HG03064 (cell line): ENCODE measurements around the gene URB1.
"Not testable (repeated sequence)": the region's sequence is repeated elsewhere in the genome, so short reads cannot be mapped to it uniquely, and the experiment has no call there.

Source experiments
- ATAC-seq: cut with Tn5 transposase; IDR thresholded peaks from one replicate; pipeline ENCODE4 v1.9.1; 2021; ENCODE audit warnings: low read depth; ENCODE audit not compliant: unreplicated experiment

Gene URB1

DNA sequence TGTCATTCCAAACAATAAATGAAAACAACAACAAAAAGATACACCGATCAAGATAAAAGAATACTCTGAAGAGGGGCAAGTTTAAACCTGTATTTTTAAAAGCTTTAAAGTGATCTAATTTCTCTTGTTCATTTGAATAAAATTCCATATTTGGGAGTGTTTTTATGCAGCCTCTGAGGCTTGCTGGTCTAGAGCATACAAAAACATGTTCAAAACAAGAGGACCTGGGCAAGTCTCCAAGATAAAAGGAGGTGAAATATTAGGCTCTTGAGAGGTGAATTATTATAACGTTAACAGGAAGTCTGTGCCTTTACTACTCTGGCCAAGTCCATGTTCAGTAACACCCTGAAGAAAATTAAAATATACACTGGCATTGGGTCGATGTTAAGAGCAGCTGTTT, 20.1 kb downstream of the URB1 start:
- no peak for ATAC-seq

GRCh38 chr21:32371913-32372314, 20.9 kb downstream of the URB1 start:
- ATAC-seq = no peak

DNA sequence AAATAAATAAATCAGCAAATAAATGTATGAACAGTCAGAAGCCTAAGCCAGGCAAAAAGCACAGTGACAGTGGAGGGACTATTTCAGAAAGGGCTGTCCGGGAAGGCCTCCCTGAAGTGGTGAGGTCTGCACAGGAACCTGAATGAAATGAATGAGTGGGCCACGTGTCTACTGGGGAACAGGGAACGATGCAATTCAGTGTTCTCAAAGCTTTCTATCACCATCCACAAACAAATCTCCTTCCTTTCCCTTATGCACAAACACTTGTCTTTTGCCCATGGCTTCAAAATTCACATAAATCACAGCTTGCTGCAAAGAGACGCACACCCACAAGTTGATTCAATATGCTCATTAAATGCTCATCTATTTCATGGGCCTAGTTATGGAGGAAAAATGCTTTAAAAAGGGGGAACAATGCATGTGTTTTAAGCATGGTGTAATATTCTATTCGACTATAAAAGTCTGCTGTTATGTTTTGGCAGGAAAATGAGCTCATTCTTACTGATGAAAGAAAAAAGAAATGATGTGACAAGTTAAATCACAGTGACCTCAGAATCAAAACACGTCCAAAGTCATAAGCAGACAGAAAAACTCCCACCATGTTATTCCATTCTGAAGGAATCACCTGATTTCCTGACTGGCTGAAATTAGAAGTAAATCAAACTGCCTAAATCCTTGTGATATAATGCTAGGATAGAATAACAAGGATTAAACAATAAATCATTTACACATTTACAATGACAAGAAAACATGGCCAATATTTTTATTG, 21.6 kb downstream of the URB1 start:
- no peak for ATAC-seq

GRCh38 chr21:32368961-32369360, 23.9 kb downstream of the URB1 start:
- ATAC-seq = not testable (repeated sequence)

DNA sequence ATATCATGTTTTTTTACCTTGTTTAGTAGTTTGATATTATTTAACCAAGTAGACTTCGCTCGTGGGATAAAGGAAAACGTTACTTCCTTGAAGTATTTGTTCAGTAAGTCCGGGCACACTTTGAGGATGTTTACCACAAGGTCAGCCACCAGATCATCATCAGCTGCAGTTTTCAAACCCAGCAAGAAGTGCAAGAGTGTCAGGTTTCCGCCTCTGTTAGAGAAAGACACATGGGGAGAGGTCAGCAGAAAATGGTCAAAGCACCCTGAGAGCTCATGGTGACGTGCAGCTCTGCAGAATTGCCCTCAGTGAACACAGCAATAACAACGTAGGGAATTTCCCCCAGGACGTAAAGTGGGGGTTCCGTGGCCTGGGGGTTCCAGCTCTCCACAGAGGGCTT, 24.4 kb downstream of the URB1 start:
- no peak for ATAC-seq

- no peak for ATAC-seq
Observed at GRCh38 chr21:32367158-32367557, 25.7 kb downstream of the URB1 start.

- no peak for ATAC-seq
Observed at GRCh38 chr21:32366191-32366590, 26.6 kb downstream of the URB1 start.

GRCh38 chr21:32364796-32365195, 28.0 kb downstream of the URB1 start:
- no peak for ATAC-seq

DNA sequence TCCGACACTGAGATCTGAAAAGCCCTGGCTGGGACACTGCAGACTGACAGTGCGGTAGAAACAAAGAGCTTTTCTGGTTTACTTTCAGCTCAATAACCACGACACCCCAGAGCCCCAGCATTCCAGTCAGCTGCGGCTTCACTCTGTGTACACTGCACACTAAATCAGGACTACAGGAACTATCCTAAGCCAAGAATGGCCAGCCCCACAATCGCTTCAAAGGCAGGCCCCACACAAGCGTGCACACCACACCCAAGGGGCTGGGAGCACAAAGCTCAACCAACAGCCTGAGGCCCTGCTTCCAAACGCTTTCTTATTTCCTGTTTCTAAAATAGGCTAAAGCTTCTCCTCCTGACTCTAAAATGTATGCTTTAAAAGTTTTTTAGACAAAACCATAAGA, 28.4 kb downstream of the URB1 start:
- no peak for ATAC-seq

DNA sequence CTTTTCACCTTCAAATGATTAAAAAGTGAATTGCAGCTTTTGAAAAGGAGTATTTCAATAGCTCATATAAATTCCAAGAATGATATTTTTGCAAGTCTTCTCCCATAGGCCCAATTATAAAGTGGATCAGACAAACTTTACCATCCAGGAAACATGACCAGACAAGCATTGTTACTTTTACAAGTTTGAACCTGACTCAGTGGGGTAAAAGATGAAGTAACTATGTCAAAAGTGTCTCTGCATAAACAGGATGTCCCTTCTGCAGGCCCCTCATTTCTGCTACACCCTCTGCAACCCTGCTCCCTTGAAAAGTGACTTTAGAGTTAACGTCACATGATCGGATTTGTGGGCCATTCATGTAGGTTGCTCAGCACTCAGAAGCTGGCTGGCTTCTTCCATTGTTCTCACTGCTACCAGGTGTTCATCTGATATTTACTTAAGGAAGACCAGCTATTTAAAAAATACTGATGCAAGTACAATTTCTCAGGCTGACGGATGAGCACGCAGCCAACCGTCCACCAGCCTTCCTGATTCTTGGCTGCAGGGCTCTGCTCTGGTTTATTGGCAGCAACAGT, 32.3 kb downstream of the URB1 start:
- ATAC-seq = no peak

DNA sequence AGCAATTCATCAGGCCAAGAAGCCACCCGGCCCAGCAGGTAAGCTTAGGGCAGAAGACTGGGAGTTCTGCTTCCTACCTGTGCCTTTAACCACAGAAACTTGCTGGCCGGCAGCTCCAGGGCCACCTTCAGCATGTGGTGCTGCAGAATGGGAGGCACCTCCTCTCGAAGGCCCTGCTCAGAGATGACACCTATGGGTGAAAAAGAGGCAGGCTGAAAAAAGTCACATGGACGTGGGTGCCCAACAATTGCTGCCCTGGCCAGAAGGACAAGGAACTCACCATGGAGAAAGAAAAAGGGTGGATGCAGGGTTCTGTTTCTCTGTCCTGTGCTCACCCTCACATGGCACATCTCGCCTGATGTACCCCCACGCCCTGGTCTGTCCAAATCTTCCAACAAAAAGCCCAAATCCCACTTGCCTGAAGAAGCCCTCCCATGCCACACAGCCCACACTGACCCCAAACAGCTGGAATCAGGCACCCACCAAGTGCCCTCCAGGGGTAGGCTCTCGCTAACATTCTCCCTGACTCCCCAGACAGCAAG, 33.0 kb downstream of the URB1 start:
- no peak for ATAC-seq

- no peak for ATAC-seq
Observed at GRCh38 chr21:32356874-32357395, 35.9 kb downstream of the URB1 start.

- no peak for ATAC-seq
Observed at GRCh38 chr21:32353002-32353711, 39.7 kb downstream of the URB1 start.

- ATAC-seq = no peak
Observed at GRCh38 chr21:32352526-32352925, 40.3 kb downstream of the URB1 start.

DNA sequence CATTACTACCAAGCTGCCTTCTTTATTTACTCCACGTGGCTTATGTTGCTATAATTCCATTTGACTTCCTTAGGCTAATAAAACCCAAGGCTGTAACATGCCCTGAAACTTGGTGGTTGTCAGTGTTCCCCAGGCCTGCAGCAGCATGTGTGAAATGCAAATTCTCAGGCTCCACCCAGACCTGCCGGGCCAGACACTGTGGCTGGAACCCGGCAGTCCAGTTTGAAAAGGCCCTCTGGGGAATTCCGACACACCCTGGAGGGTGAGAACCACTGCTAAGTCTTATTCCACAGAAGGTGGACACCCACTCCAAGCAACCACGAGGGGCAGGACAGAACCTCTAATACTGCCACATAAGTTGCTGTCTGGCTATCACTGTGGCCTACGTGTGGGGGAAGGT, 41.4 kb downstream of the URB1 start:
- no peak for ATAC-seq

GRCh38 chr21:32350981-32351380, 41.8 kb downstream of the URB1 start:
- no peak for ATAC-seq

- ATAC-seq = no peak
Observed at GRCh38 chr21:32350211-32350980, 42.4 kb downstream of the URB1 start.

GRCh38 chr21:32349333-32349944, 43.4 kb downstream of the URB1 start:
- ATAC-seq = no peak

- no peak for ATAC-seq
Observed at GRCh38 chr21:32348604-32349332, 44.0 kb downstream of the URB1 start.
